NCI-H2196 (cell line): ENCODE results near the gene CSF1.
"Not testable (repeated sequence)": the region's sequence is repeated elsewhere in the genome, so short reads cannot be mapped to it uniquely, and the experiment has no call there.

Experiments used
- DNase-seq: peaks from one replicate; lab custom pipeline; 2025; ENCODE audit not compliant: unreplicated experiment; lab: John Stamatoyannopoulos, UW

Gene CSF1

GRCh38 chr1:109917768-109918606 lies 7.3 kb downstream of the CSF1 start:
- DNase-seq: no peak

DNA sequence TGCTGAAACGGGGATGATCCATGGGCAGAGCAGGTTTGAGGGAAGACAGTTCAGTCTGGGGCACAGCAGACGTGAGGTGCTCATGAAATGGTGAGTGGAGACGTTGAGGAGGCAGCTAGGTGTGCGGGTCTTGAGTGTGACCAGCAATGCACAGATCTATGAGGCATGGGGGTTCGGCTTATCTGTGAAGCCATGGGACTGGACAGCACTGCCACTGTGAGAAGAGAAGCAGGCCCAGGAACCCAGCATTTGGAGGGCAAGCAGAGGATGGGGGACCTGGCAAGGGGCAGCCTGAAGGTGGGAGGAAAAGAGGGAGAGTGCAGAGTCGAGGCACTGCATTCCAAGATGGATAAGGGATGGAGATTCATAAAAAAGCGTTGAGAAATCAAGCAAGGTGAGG lies 8.0 kb downstream of the CSF1 start:
- no peak for DNase-seq

GRCh38 chr1:109919303-109919702 lies 8.7 kb downstream of the CSF1 start:
- no peak for DNase-seq

DNA sequence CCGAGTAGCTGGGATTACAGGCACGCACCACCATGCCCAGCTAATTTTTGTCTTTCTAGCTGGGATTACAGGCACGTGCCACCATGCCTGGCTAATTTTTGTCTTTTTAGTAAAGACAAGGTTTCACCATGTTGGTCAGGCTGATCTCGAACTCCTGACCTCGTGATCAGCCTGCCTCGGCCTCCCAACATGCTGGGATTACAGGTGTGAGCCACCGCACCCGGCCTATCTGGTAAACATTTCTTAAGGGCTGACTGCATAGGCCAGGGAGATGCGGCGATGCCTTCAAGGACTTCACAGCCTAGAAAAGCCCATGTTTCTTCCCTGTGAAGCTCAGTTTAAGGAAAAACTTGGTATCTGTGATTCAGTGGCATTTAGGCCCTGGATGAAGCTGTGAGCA lies 9.7 kb downstream of the CSF1 start:
- DNase-seq: not testable (repeated sequence)

- no peak for DNase-seq
Observed at GRCh38 chr1:109922326-109922725, 11.7 kb downstream of the CSF1 start.

DNA sequence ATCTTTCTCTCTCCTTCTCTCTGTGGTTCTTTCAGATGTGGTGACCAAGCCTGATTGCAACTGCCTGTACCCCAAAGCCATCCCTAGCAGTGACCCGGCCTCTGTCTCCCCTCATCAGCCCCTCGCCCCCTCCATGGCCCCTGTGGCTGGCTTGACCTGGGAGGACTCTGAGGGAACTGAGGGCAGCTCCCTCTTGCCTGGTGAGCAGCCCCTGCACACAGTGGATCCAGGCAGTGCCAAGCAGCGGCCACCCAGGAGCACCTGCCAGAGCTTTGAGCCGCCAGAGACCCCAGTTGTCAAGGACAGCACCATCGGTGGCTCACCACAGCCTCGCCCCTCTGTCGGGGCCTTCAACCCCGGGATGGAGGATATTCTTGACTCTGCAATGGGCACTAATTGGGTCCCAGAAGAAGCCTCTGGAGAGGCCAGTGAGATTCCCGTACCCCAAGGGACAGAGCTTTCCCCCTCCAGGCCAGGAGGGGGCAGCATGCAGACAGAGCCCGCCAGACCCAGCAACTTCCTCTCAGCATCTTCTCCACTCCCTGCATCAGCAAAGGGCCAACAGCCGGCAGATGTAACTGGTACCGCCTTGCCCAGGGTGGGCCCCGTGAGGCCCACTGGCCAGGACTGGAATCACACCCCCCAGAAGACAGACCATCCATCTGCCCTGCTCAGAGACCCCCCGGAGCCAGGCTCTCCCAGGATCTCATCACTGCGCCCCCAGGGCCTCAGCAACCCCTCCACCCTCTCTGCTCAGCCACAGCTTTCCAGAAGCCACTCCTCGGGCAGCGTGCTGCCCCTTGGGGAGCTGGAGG lies 12.7 kb downstream of the CSF1 start:
- DNase-seq: no peak

GRCh38 chr1:109923946-109924275 lies 13.3 kb downstream of the CSF1 start:
- DNase-seq: no peak

DNA sequence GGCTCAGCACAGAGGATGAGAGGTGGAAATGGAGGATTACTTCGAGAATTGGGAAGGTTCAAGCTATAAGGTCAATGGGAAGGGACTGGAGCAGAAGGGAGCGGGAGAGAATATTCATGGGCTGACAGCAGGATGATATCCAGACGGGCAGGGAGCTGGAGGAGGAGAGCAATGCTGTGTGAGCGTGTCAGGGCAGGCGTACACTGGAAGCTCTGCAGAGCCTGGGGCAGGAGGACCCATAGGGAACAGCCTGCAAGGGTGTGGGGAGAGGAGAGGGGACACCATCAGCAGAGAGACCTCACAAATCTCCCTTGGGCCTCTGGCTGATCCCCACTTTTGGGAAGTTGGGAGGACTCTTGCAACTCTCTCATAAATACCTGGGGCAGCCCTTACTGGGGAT lies 13.7 kb downstream of the CSF1 start:
- no peak for DNase-seq

GRCh38 chr1:109925159-109925990 lies 14.7 kb downstream of the CSF1 start:
- no peak for DNase-seq

DNA sequence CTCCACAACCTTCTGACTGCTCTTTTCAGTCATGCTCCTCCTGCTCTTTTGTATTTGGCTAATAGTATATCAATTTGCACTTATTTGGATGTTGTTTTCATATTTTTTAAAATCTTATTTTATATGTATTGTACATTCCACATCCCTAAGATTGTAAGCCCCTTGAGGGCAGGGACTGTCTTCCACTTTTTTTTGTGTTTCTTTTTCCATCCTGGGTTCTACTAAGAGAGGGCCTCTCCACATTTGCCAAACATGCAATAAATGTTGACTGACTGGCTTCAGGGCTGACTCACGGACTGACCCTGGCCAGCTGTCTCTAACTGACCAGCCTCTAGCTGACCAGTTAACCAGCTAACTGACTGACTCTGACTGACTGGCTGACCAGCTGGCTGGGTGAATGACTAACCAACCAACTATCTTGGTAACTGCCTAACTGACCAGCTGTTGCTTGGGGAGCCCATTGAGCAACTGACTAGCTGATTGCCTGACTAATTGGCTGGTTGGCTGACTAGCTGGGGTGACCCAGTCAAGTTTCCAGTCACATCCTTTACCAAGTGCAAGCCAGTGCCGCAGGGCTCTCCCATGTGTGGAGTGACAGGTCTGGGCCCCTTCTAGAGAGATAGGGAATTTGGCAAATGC lies 16.1 kb downstream of the CSF1 start:
- DNase-seq: no peak

DNA sequence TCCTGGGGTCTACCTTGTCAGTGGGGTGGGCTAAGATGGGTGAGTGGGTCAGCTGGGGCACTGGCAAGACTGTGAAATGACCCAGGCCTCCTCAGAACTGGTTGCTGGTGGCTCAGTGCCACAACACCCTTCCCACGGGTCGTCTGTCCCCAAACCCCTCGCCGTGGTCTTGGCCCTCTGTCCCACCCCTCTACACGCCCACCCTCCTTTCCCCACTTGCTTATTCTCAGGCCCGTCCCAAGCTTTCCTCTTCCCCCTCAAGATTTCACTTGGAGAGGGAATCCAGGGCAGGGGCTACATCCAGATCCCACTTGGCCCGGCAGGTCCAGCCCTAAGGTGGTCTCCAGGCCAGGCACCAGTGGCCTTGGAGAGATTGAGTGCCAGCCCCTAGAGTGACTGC lies 16.7 kb downstream of the CSF1 start:
- no peak for DNase-seq

GRCh38 chr1:109927911-109928321 lies 17.3 kb downstream of the CSF1 start:
- no peak for DNase-seq

DNA sequence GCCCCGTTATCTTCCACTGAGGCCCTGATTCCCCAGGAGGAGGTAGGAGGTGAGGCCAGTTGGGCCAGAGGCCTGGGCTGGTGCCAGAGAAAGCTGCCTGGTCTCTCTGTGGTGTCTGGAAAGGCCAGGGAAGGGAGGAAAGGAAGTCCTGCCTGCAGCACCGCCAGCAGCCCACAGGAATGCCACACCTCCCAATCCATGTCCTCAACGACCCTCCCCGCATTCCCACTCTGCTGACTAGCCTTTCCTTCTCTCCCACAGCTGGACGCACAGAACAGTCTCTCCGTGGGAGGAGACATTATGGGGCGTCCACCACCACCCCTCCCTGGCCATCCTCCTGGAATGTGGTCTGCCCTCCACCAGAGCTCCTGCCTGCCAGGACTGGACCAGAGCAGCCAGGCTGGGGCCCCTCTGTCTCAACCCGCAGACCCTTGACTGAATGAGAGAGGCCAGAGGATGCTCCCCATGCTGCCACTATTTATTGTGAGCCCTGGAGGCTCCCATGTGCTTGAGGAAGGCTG lies 18.0 kb downstream of the CSF1 start:
- no peak for DNase-seq

DNA sequence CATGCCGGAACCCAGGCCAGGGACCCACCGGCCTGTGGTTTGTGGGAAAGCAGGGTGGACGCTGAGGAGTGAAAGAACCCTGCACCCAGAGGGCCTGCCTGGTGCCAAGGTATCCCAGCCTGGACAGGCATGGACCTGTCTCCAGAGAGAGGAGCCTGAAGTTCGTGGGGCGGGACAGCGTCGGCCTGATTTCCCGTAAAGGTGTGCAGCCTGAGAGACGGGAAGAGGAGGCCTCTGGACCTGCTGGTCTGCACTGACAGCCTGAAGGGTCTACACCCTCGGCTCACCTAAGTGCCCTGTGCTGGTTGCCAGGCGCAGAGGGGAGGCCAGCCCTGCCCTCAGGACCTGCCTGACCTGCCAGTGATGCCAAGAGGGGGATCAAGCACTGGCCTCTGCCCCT lies 18.5 kb downstream of the CSF1 start:
- DNase-seq: no peak

GRCh38 chr1:109929588-109930251 lies 19.1 kb downstream of the CSF1 start:
- DNase-seq: no peak

- DNase-seq: no peak
Observed at GRCh38 chr1:109930252-109930993, 19.8 kb downstream of the CSF1 start.

DNA sequence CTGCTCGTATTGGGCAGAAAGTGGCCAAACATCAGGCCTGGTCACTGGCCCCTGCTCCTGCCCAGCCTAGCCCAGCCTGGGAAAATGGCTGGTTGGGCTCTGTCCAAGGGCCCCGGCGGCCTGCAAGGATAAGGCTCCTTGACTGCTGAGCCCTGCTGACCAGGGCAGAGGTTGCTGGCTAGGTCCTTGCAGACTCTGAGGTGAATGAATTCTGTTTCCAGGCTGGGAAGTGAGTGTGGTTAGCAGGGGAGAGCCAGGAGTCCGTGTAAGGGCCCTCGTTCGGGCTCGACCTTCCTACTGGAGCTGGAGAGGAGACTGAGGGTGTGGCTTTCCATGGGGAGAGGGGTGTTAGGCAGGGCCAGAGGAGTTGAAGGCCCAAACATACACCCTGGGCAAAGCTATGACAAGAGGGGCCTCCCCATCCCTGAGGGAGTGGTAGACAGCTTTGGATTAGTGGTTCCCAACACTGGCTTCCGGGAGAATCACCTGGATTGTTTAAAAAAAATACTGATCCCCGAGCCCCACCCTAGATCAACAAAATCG lies 20.6 kb downstream of the CSF1 start:
- no peak for DNase-seq

DNA sequence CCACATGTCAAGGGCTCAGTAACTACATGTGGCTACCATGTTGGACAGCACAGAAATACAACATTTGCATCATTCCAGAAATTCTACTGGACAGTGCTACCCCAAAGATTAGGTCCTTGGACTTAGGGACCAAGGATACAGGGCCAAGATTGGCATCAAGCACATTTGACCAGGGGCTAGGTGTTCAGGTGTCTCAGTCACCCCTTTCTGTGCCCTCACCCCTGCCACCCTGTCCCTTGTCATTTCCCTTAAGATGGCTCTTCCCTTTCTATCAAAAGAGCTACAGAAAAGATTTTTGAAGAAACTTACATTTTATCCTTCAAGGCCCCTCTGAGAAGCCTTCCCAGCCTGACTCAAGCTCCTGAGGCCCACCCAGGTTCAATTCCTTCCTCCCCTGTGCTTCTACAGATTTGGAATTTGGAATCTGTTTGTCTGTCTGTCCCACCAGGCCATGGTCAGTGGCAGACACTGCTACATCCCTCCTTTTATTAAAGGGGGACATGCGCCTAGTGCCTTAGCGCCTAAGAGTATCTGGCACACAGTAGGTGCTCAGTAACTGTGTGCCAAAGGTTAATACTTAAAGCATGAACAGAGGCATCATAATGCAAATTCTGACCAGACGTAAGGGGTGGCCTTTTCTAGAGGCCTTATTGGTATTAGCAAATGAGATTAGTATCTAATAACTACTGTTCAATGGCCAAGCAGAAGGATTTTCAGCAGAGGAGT lies 21.4 kb downstream of the CSF1 start:
- no peak for DNase-seq

GRCh38 chr1:109932679-109933078 lies 22.0 kb downstream of the CSF1 start:
- DNase-seq: no peak
